K562 (cell line): Measurements from ENCODE around the gene PEX10. TPM values are rescaled to one million over a fixed set of nuclear protein-coding genes. Genes with fewer than 3 reads are reported as not detected.

Experiments used
- ATAC-seq: fragments of 200-7000 bp; cut with Tn5 transposase; 3 replicates; pipeline ENCODE4 v1.9.1; 2020; ENCODE audit warnings: moderate library complexity
- BruUV-seq: library from RNA; stranded (reverse); fragments of 400-500 nt; replicated peaks from 2 replicates; lab custom pipeline; 2021; lab: Mats Ljungman, UMichigan
- CTCF ChIA-PET: fragments of 300-600 bp; formaldehyde crosslinking; extraction: SDS; loops from one replicate; lab custom pipeline; 2021; ENCODE audit warnings: low intra/inter-chr PET ratio; lab: Yijun Ruan, JAX
- POLR2A ChIA-PET: fragments of 300-600, 350-650 bp; sonication (Branson Sonifier 250); formaldehyde crosslinking; extraction: SDS; loops from one replicate; lab custom pipeline; 2021; ENCODE audit warnings: antibody characterized with exemption, inconsistent platforms; lab: Yijun Ruan, JAX
- DNase-seq, 4 experiments: peaks; one replicate each; pipeline versions ENCODE4 v3.0.0 to v3.0.0-alpha.2; 2011 to 2018; ENCODE audit warnings: low spot score in 3 of 4, mixed read lengths in 3 of 4; ENCODE audit errors: extremely low read depth in 1 of 4
- FAIRE-seq: peaks from 2 replicates; lab custom pipeline; 2011; peaks lifted over from hg19 to GRCh38; lab: Jason Lieb, UNC
- H2AFZ ChIP-seq: 2 replicates; pipeline ENCODE4 v1.6.0; 2011; ENCODE audit warnings: low read depth, low read length, control low read depth, inconsistent platforms
- H3K27ac ChIP-seq: fragments of 200-600 bp; 3 replicates; pipeline ENCODE4 v1.8.0; 2011; ENCODE audit warnings: low read depth, mild to moderate bottlenecking, control low read depth, inconsistent platforms, low read length, moderate library complexity, mixed read lengths; ENCODE audit errors: extremely low read depth
- H3K27me3 ChIP-seq, 2 experiments: fragments of 300-600 bp in 1 of 2; 2 replicates in 1 of 2; 3 replicates in 1 of 2; pipeline versions ENCODE4 v1.6.0 to v1.8.0; 2011; ENCODE audit warnings: inconsistent platforms in 2 of 2, low read length in 2 of 2, mild to moderate bottlenecking in 1 of 2, mixed read lengths in 1 of 2, moderate library complexity in 1 of 2; ENCODE audit not compliant: control insufficient read depth in 2 of 2, insufficient read depth in 2 of 2
- H3K36me3 ChIP-seq: fragments of 300-600 bp; 3 replicates; pipeline ENCODE4 v1.8.0; 2011; ENCODE audit warnings: mild to moderate bottlenecking, low read length, inconsistent platforms; ENCODE audit not compliant: control insufficient read depth, insufficient read depth
- H3K4me1 ChIP-seq, 2 experiments: fragments of 200-600 bp in 1 of 2; replicated peaks in 1 of 2; 2 replicates in 1 of 2; 3 replicates in 1 of 2; pipeline versions ENCODE4 v1.5.1 to v1.8.0; 2011; ENCODE audit warnings: inconsistent platforms in 2 of 2, low read length in 2 of 2, mild to moderate bottlenecking in 1 of 2, mixed read lengths in 1 of 2, moderate library complexity in 1 of 2; ENCODE audit not compliant: control insufficient read depth in 2 of 2, insufficient read depth in 2 of 2
- H3K4me2 ChIP-seq: 2 replicates; pipeline ENCODE4 v1.6.1; 2011; ENCODE audit warnings: low read length, control low read depth, inconsistent platforms, mixed read lengths; ENCODE audit not compliant: insufficient read depth
- H3K4me3 ChIP-seq: fragments of 200-600 bp; sonication (generic), shearing (Covaris generic); 2 replicates; pipeline ENCODE4 v1.5.1; 2016; ENCODE audit warnings: control low read depth, inconsistent platforms
- H3K79me2 ChIP-seq: fragments of 200-600 bp; 3 replicates; pipeline ENCODE4 v1.8.0; 2011; ENCODE audit warnings: low read length, inconsistent platforms; ENCODE audit not compliant: control insufficient read depth, insufficient read depth
- H3K9ac ChIP-seq, 2 experiments: 2 replicates each; pipeline versions ENCODE4 v1.6.0 to v1.6.1; 2011; ENCODE audit warnings: low read depth in 2 of 2, low read length in 2 of 2, control low read depth in 1 of 2, inconsistent platforms in 1 of 2, mild to moderate bottlenecking in 1 of 2, mixed read lengths in 1 of 2; ENCODE audit not compliant: insufficient read depth in 1 of 2
- H3K9me1 ChIP-seq: one replicate; pipeline ENCODE4 v1.6.0; 2011; ENCODE audit warnings: inconsistent platforms, mild to moderate bottlenecking, low read length, moderate library complexity; ENCODE audit not compliant: control insufficient read depth, insufficient read depth
- H3K9me3 ChIP-seq: replicated peaks from 2 replicates; pipeline ENCODE4 v1.5.1; 2011; ENCODE audit warnings: low read depth, low read length, inconsistent platforms; ENCODE audit not compliant: control insufficient read depth, insufficient read depth
- H4K20me1 ChIP-seq: replicated peaks from 2 replicates; pipeline ENCODE4 v1.6.1; 2011; ENCODE audit warnings: low read length, inconsistent platforms, mixed read lengths; ENCODE audit not compliant: control insufficient read depth, insufficient read depth
- EZH2 ChIP-seq: IDR thresholded peaks from 2 replicates; pipeline ENCODE4 v1.6.1; 2012; ENCODE audit warnings: low read depth, mild to moderate bottlenecking, inconsistent platforms, low read length, borderline replicate concordance
- FUS ChIP-seq: fragments of 200-400 bp; formaldehyde crosslinking; optimal IDR thresholded peaks from 2 replicates; pipeline ENCODE3; 2017; ENCODE audit warnings: low read depth, low read length
- KDM5B ChIP-seq: fragments of 200-600 bp; sonication (generic); IDR thresholded peaks from 2 replicates; pipeline ENCODE4 v1.6.1; 2012; ENCODE audit warnings: low read depth, mild to moderate bottlenecking, moderate library complexity, low read length, control low read depth, inconsistent platforms; ENCODE audit not compliant: insufficient replicate concordance
- SMARCA4 ChIP-seq: fragments of 450-650 bp; IDR thresholded peaks from 2 replicates; pipeline ENCODE4 v1.6.1; 2016
- XRCC4 ChIP-seq: IDR thresholded peaks from one replicate; pipeline ENCODE4 v1.6.1; 2011; ENCODE audit not compliant: insufficient read depth, insufficient read length; ENCODE audit errors: extremely low read depth
- ZNF445 ChIP-seq: fragments of 250-450 bp; sonication (Bioruptor Pico); IDR thresholded peaks from 2 replicates; pipeline ENCODE4 v1.4.0; 2020; ENCODE audit warnings: low read depth, mild to moderate bottlenecking, moderate library complexity
- WGBS: fragments of 100-300 bp; shearing (Covaris generic); methylation state at CpG from one replicate; pipeline ENCODE4 v1.1.6; 2016; ENCODE audit warnings: low coverage, mixed read lengths; ENCODE audit not compliant: insufficient coverage; ENCODE audit errors: missing lambda C conversion rate; 5-methylcytosine and 5-hydroxymethylcytosine counted together
- in situ Hi-C: fragments of 300-500 bp; cut with MboI; formaldehyde crosslinking; loops from 4 replicates; pipeline ENCODE4 v1.15.0; 2018; ENCODE audit warnings: inconsistent platforms, mixed read lengths
- intact Hi-C: fragments of 100-400 bp; cut with micrococcal nuclease; formaldehyde crosslinking; loops from 2 replicates; pipeline ENCODE4 v1.14.2; 2022
- polyA plus RNA-seq, 8 experiments: library from polyadenylated mRNA; depleted of rRNA in 4 of 8; stranded (reverse) in 5 of 8; unstranded in 3 of 8; fragments of >200 nt; fragmentation: Nextera tagmentation in 2 of 8; fragmentation: Illumina TruSeq in 1 of 8; extraction: Ambion mirVana in 2 of 8; extraction: Trizol in 1 of 8; gene quantifications; 2 replicates each; pipeline versions ENCODE4 v1.2.1 to v1.2.3, GENCODE V29; 2011 to 2014; ENCODE audit warnings: inconsistent platforms in 1 of 8, missing spikeins in 1 of 8
- total RNA-seq, 7 experiments: library from RNA; depleted of rRNA in 6 of 7; stranded (reverse); fragments of >200 nt in 6 of 7; fragmentation: Illumina TruSeq in 2 of 7; extraction: Trizol in 2 of 7; gene quantifications; 2 replicates each; pipeline versions ENCODE4 v1.2.1 to v1.2.3, GENCODE V29; 2011 to 2021; ENCODE audit warnings: low replicate concordance in 1 of 7
- TF ChIP-seq, protein P1 (sequence below), 2 experiments: IDR thresholded peaks; 2 replicates each; pipeline ENCODE4 v1.6.1; 2012; ENCODE audit warnings: improper control_type of control experiment in 2 of 2, low read depth in 2 of 2, low read length in 2 of 2, borderline replicate concordance in 1 of 2

PEX10 gene
- total and polyA plus RNA-seq, 9 of the 15 experiments (the other 6 are each of a cell fraction or from before 2014, with no cell fraction given): 0.03 to 26.2 (median 8.7) TPM

GRCh38 chr1:2378956-2379732 lies 33.2 kb downstream of the PEX10 start:
- BruUV-seq: no TSS peak
- Histone ChIP-seq H3K4me2 (no peak overlapping the region), H3K9me1 (no peaks in the 10 kb centered on the region), H3K27me3 (peaks cover 41 to 75% of the 10 kb centered on the region in 2 experiments; a peak in 4 of 5 replicates), H3K9ac (no peak overlapping the region), H3K79me2 (no peaks in the 10 kb centered on the region), H3K36me3 (no peaks in the 10 kb centered on the region), H3K27ac (no peak overlapping the region), H3K9me3 (no peaks in the 10 kb centered on the region), H3K4me3 (no peak overlapping the region), H3K4me1 (peaks cover 0 to 60% of the 10 kb centered on the region in 2 experiments; a peak in 2 of 5 replicates), H2AFZ (no peak overlapping the region), H4K20me1 (peaks cover 21% of the 10 kb centered on the region)
- DNase-seq (no peak), FAIRE-seq (no peak), ATAC-seq (no peak)
- TF ChIP-seq, protein P1, sequence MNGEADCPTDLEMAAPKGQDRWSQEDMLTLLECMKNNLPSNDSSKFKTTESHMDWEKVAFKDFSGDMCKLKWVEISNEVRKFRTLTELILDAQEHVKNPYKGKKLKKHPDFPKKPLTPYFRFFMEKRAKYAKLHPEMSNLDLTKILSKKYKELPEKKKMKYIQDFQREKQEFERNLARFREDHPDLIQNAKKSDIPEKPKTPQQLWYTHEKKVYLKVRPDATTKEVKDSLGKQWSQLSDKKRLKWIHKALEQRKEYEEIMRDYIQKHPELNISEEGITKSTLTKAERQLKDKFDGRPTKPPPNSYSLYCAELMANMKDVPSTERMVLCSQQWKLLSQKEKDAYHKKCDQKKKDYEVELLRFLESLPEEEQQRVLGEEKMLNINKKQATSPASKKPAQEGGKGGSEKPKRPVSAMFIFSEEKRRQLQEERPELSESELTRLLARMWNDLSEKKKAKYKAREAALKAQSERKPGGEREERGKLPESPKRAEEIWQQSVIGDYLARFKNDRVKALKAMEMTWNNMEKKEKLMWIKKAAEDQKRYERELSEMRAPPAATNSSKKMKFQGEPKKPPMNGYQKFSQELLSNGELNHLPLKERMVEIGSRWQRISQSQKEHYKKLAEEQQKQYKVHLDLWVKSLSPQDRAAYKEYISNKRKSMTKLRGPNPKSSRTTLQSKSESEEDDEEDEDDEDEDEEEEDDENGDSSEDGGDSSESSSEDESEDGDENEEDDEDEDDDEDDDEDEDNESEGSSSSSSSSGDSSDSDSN (IDR thresholded peaks at IDR 0.05; ENCODE audit: borderline replicate concordance in 1 of 2, low read depth in 2 of 2, low read length in 2 of 2): no peak
- no peak for TF ChIP-seq SMARCA4
- TF ChIP-seq ZNF445: no peak
- TF ChIP-seq XRCC4: no peak
- TF ChIP-seq EZH2: no peak
- no peak for TF ChIP-seq FUS
- peak; percentile 31 for TF ChIP-seq KDM5B
- 9% methylated on average over 18 of the region's 18 CpGs for WGBS
- intact Hi-C loops: loop anchor here (10.0 kb wide), 1 partner anchor 64 kb away; no protein-coding TSS in a partner anchor
- in situ Hi-C loops: loop anchor here (10.0 kb wide), 1 partner anchor 184 kb away; the partner anchor contains the start of gene FAAP20
- ChIA-PET CTCF (interaction anchor here (1.6 kb wide), 1 partner anchor 184 kb away, joined by 4 read pairs; no protein-coding TSS in a partner anchor), POLR2A (interaction anchor here (0.6 to 1.3 kb wide), 4 partner anchors 12 to 247 kb away, joined by 3 to 5 read pairs (median 4); partner anchors contain the start of genes MORN1 and RER1)
